Non-pigmented ciliary epithelial cell (primary cell): ENCODE measurements around the gene MICALL2.

Experiments
- DNase-seq: peaks from one replicate; pipeline ENCODE4 v3.0.0-alpha.2; 2010; ENCODE audit warnings: low read depth

Gene MICALL2

GRCh38 chr7:1468203-1468602 is 8.9 kb upstream of the MICALL2 start:
- DNase-seq: no peak

- DNase-seq: no peak
Observed at GRCh38 chr7:1466524-1467271, 7.4 kb upstream of the MICALL2 start.

- no peak for DNase-seq
Observed at GRCh38 chr7:1464694-1465093, 5.4 kb upstream of the MICALL2 start.

GRCh38 chr7:1463676-1464223 is 4.5 kb upstream of the MICALL2 start:
- no peak for DNase-seq

GRCh38 chr7:1461646-1462375 is 2.5 kb upstream of the MICALL2 start:
- DNase-seq: no peak

- no peak for DNase-seq
Observed at GRCh38 chr7:1460821-1461645, 1.8 kb upstream of the MICALL2 start.

- DNase-seq: no peak
Observed at GRCh38 chr7:1459920-1460820, 900 bp upstream of the MICALL2 start.

- peak; percentile 83 for DNase-seq
Observed at GRCh38 chr7:1459512-1459892, 232 bp upstream of the MICALL2 start.

- DNase-seq: no peak
Observed at GRCh38 chr7:1457949-1458682, 1.2 kb downstream of the MICALL2 start.

GRCh38 chr7:1457059-1457948 is 2.0 kb downstream of the MICALL2 start:
- no peak for DNase-seq

GRCh38 chr7:1455955-1456354 is 3.3 kb downstream of the MICALL2 start:
- no peak for DNase-seq

- DNase-seq: no peak
Observed at GRCh38 chr7:1455241-1455939, 3.9 kb downstream of the MICALL2 start.

- DNase-seq: no peak
Observed at GRCh38 chr7:1454542-1454941, 4.7 kb downstream of the MICALL2 start.

GRCh38 chr7:1452205-1452604 is 7.1 kb downstream of the MICALL2 start:
- no peak for DNase-seq

- no peak for DNase-seq
Observed at GRCh38 chr7:1450987-1451386, 8.3 kb downstream of the MICALL2 start.

GRCh38 chr7:1450431-1450830 is 8.8 kb downstream of the MICALL2 start:
- DNase-seq: no peak

- DNase-seq: no peak
Observed at GRCh38 chr7:1449951-1450350, 9.3 kb downstream of the MICALL2 start.

- no peak for DNase-seq
Observed at GRCh38 chr7:1449501-1449900, 9.8 kb downstream of the MICALL2 start.

GRCh38 chr7:1448958-1449357 is 10.3 kb downstream of the MICALL2 start:
- DNase-seq: no peak
